Cardiac fibroblast (primary cell): ENCODE measurements around the gene NME5.

Experiments
- DNase-seq, 2 donors: peaks; one replicate each; pipeline versions ENCODE4 v3.0.0 to v3.0.0-alpha.2; 2010; ENCODE audit warnings: low read depth in 2 of 2
- H3K4me3 ChIP-seq, 2 donors: replicated peaks in 1 of 2; 1 replicate in 1 of 2; 2 replicates in 1 of 2; pipeline ENCODE4 v1.5.1; 2011; ENCODE audit warnings: low read depth in 2 of 2, low read length in 2 of 2, mild to moderate bottlenecking in 2 of 2, moderate library complexity in 1 of 2
- TF ChIP-seq, protein P1 (sequence below): IDR thresholded peaks from one replicate; pipeline ENCODE4 v1.5.1; 2011; ENCODE audit warnings: low read depth, mild to moderate bottlenecking, low read length, inconsistent platforms

The NME5 gene, protein sequence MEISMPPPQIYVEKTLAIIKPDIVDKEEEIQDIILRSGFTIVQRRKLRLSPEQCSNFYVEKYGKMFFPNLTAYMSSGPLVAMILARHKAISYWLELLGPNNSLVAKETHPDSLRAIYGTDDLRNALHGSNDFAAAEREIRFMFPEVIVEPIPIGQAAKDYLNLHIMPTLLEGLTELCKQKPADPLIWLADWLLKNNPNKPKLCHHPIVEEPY

DNA sequence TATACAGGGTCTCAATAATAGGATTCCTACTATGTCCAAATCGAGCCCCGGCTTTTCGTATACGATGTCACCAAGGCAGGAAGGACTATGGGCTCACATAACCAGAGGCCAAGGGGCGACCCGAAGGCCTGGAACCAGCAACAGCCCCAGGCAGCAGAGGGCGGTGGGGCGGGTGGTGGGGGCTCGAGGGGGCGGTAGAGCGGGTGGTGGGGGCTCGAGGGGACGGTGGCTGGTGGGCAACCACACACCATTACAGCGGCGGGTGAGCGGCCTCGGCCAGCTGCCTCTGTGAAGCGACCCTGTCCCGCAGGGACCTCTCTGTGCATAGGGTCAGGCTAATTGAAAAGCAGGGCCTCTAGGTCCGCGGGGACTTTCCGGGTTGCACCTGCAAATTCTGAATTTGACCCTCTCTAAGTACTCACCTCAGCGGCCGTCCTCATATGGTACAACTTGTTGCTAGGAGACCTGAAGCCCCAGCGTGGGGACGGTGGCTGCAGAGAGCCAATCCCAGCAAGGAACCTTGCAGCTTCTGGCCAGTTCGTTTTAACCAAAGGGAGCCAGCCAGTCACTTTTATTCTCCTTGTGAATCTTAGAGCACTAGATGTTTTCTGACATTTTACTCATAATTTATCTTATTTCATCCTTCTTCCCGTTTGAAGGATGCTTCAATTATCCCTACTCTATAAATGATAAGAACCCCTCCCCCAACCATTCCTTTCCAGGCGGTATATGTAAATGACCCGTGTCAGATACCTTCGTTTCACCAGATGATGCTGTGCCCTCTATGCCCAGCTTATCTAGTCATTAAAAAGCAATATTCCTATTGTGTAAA is at the start of gene NME5:
Gene NME5, minus strand, starts transcription at position 480 of the 832 bp plus-strand sequence. CDS start 648 bp downstream, outside the sequence.
- TF ChIP-seq, protein P1, sequence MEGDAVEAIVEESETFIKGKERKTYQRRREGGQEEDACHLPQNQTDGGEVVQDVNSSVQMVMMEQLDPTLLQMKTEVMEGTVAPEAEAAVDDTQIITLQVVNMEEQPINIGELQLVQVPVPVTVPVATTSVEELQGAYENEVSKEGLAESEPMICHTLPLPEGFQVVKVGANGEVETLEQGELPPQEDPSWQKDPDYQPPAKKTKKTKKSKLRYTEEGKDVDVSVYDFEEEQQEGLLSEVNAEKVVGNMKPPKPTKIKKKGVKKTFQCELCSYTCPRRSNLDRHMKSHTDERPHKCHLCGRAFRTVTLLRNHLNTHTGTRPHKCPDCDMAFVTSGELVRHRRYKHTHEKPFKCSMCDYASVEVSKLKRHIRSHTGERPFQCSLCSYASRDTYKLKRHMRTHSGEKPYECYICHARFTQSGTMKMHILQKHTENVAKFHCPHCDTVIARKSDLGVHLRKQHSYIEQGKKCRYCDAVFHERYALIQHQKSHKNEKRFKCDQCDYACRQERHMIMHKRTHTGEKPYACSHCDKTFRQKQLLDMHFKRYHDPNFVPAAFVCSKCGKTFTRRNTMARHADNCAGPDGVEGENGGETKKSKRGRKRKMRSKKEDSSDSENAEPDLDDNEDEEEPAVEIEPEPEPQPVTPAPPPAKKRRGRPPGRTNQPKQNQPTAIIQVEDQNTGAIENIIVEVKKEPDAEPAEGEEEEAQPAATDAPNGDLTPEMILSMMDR = no peak
- H3K4me3 ChIP-seq = peak within 1 kb of the TSS; percentile 46 to 55
- DNase-seq = peak; percentile 42 to 72

DNA sequence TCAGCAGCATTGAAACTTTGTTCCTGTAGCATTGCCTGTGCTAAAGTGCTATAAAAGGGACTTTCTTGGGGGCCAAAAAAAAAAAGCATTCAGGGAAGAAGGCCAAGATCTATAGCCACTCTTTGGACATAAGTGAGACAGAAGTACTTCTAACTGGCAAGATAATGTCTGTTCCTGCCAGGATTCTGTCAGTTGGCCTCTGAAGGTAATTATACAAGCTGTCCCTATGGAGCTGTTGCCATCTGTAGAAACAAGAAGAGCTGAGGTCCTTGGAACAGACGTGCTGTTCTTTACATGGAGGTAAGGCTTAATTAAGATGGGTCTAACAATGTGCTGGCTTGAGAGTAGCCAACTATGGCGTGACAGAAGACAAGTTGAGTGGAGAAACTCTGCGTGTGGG is 49.4 kb upstream of the NME5 start:
- no peak for DNase-seq
- H3K4me3 ChIP-seq = no peak overlapping the region
- TF ChIP-seq, protein P1 = no peak

DNA sequence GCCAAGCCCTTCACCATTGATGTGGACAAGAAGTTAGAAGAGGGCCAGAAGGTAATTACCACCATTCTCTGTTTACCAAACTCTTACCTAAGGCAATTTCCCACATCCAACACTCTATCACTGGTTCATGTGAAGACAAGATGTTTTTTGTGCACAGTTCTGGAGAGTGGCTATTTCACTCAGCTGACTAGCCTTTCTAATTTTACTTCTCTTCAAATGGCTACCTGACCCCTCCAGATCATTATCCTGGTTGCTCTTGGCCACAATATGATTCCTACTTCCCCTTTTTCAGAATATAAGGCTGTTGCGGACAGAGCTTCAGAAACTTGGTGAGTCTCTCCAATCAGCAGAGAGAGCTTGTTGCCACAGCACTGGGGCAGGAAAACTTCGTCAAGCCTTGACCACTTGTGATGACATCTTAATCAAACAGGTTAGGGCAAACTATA is 46.8 kb upstream of the NME5 start:
- no peak for DNase-seq
- TF ChIP-seq, protein P1 = no peak
- no peak overlapping the region for H3K4me3 ChIP-seq

DNA sequence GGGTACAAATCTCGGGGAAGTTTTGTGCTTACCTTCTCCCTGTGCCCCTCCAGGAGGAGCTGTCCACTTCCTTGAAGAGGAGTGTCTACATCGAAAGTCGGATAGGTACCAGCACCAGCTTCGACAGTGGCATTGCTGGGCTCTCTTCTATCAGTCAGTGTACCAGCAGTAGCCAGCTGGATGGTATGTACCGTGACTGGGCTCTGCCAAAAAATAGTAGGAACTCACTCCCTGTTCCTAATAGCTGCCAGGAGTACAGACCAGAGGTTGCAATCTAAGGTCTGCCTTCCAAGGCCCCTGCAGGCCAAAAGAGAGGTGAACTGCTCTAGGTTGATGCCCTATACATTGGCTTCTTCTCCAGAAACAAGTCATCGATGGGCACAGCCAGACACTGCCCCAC is 43.6 kb upstream of the NME5 start:
- DNase-seq = no peak

DNA sequence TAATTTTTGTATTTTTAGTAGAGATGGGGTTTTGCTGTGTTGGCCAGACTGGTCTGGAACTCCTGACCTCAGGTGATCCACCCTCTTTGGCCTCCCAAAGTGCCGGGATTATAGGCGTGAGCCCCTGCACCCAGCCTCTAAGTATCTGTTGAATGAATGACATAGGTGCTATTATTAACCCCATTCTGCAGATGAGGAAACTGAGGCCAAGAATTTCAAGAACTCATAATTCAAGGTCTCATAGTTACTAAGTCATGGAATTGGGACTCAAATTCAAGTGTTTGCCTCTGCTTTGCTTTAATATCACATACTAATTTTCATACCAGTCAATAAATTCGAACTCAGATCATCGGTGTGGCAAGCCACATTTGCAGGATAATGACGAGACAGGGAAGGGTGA is 41.6 kb upstream of the NME5 start:
- DNase-seq = no peak
- TF ChIP-seq, protein P1 = no peak
- no peak overlapping the region for H3K4me3 ChIP-seq

More for the DNA sequence above, 43.6 kb upstream of the NME5 start:
- TF ChIP-seq, protein P1 = no peak
- H3K4me3 ChIP-seq = no peak overlapping the region

DNA sequence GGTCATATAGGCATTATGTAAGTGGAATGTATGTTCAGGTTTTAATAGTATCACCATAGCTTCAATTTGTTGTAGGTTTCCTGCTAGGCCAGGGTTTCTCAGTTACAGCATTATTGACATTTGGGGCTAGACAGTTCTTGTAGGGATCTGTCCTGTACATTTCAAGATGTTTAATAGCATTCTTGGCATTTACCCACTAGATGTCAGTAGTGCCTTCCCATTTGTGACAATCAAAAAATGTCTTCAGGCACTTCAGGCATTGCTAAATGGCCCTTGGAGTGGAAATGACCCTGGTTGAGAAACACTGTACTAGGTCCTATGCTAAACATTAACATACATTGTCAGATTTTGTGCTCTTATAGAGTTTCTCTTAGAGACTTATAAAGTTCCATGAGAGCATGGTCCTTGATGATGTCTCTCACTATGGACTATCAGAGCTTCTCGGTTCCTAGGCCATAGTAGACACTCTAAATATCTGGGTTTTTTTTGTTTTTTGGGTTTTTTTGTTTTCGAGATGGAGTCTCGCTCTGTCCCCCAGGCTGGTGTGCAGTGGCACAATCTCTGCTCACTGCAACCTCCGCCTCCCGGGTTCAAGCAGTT is 41.1 kb upstream of the NME5 start:
- DNase-seq = peak; percentile 73 to 78
- peak overlapping the region in 1 of 2 donors; percentile 75 for H3K4me3 ChIP-seq
- TF ChIP-seq, protein P1 = peak; percentile 47
